A549 (cell line): ENCODE data around the gene INTS15. TPM values are rescaled to one million over a fixed set of nuclear protein-coding genes. Genes with fewer than 3 reads are reported as not detected.

Experiments
- ATAC-seq, 2 experiments: fragments of 200-7000 bp in 1 of 2; fragments of >200 bp in 1 of 2; cut with Nextera tagmentation in 1 of 2; cut with Tn5 transposase in 1 of 2; 3 replicates each; pipeline versions ENCODE4 v1.8.0 to v1.9.1; 2018 to 2020; ENCODE audit warnings: mild to moderate bottlenecking in 1 of 2, moderate library complexity in 1 of 2
- CTCF ChIA-PET: fragments of 300-600 bp; sonication (Branson Sonifier 250); formaldehyde crosslinking; extraction: SDS; loops from one replicate; lab custom pipeline; 2021; ENCODE audit warnings: antibody characterized with exemption, inconsistent platforms; lab: Yijun Ruan, JAX
- POLR2A ChIA-PET: fragments of 350-600 bp; formaldehyde crosslinking; extraction: SDS; loops from one replicate; lab custom pipeline; 2021; ENCODE audit warnings: antibody characterized with exemption, inconsistent platforms; lab: Yijun Ruan, JAX
- DNase-seq, 2 experiments: peaks; one replicate each; pipeline versions ENCODE4 v3.0.0 to v3.0.0-alpha.2; 2011 to 2016; ENCODE audit warnings: low read depth in 1 of 2, low spot score in 1 of 2
- FAIRE-seq: peaks from 2 replicates; lab custom pipeline; 2011; peaks lifted over from hg19 to GRCh38; lab: Jason Lieb, UNC
- H3K27ac ChIP-seq, 2 experiments: fragments of >200 bp; sonication (Bioruptor Twin); formaldehyde crosslinking; 3 replicates each; pipeline ENCODE4 v1.5.1; 2016 to 2017
- H3K4me1 ChIP-seq: fragments of >200 bp; sonication (Bioruptor Twin); formaldehyde crosslinking; 3 replicates; pipeline ENCODE4 v1.6.1; 2016
- H3K4me2 ChIP-seq: fragments of >200 bp; sonication (Bioruptor Twin); formaldehyde crosslinking; 3 replicates; pipeline ENCODE4 v1.6.1; 2016
- H3K4me3 ChIP-seq: fragments of >200 bp; sonication (Bioruptor Twin); formaldehyde crosslinking; 3 replicates; pipeline ENCODE4 v1.5.1; 2016
- H3K9me3 ChIP-seq: fragments of >200 bp; sonication (Bioruptor Twin); formaldehyde crosslinking; 3 replicates; pipeline ENCODE4 v1.6.1; 2016
- CHD4 ChIP-seq: fragments of 200-600 bp; sonication (generic); IDR thresholded peaks from 2 replicates; pipeline ENCODE4 v1.6.1; 2016; ENCODE audit warnings: antibody characterized with exemption, mild to moderate bottlenecking, borderline replicate concordance
- EHMT2 ChIP-seq: fragments of 200-600 bp; sonication (generic); IDR thresholded peaks from 2 replicates; pipeline ENCODE4 v1.6.1; 2016; ENCODE audit warnings: antibody characterized with exemption, low read depth, mild to moderate bottlenecking, moderate library complexity
- EP300 ChIP-seq, 2 experiments: fragments of >200 bp; sonication (Bioruptor Twin); formaldehyde crosslinking; IDR thresholded peaks; 2 replicates in 1 of 2; 3 replicates in 1 of 2; pipeline ENCODE4 v1.6.1; 2016 to 2017
- FOSB ChIP-seq: fragments of 250-450 bp; sonication (Bioruptor Pico); IDR thresholded peaks from 2 replicates; pipeline ENCODE4 v1.5.0; 2020; ENCODE audit warnings: mild to moderate bottlenecking, moderate library complexity
- FOXS1 ChIP-seq: fragments of 250-450 bp; sonication (Bioruptor Pico); IDR thresholded peaks from 2 replicates; pipeline ENCODE4 v1.5.0; 2020; ENCODE audit warnings: mild to moderate bottlenecking, moderate library complexity
- GATA3 ChIP-seq: IDR thresholded peaks from 2 replicates; pipeline ENCODE4 v1.6.1; 2012; ENCODE audit warnings: borderline replicate concordance
- HDAC2 ChIP-seq: fragments of 200-600 bp; sonication (generic); IDR thresholded peaks from 2 replicates; pipeline ENCODE4 v1.6.1; 2016
- HOXA7 ChIP-seq: fragments of 250-450 bp; sonication (Bioruptor Pico); IDR thresholded peaks from 2 replicates; pipeline ENCODE4 v1.5.0; 2020; ENCODE audit warnings: mild to moderate bottlenecking, moderate library complexity
- JUN ChIP-seq, 2 experiments: fragments of >200 bp; sonication (Bioruptor Twin); formaldehyde crosslinking; IDR thresholded peaks; 2 replicates in 1 of 2; 3 replicates in 1 of 2; pipeline ENCODE4 v1.6.1; 2016 to 2017
- KDM1A ChIP-seq: fragments of 200-600 bp; sonication (generic); IDR thresholded peaks from 2 replicates; pipeline ENCODE4 v1.6.1; 2016; ENCODE audit warnings: low read depth, mild to moderate bottlenecking
- KDM5A ChIP-seq: fragments of 200-600 bp; sonication (generic); IDR thresholded peaks from 2 replicates; pipeline ENCODE4 v1.6.1; 2016; ENCODE audit warnings: antibody characterized with exemption, mild to moderate bottlenecking
- MAZ ChIP-seq: fragments of 150-350 bp; IDR thresholded peaks from 2 replicates; pipeline ENCODE4 v1.6.1; 2014; ENCODE audit warnings: antibody characterized with exemption, low read depth, low read length, borderline replicate concordance
- MYC ChIP-seq: IDR thresholded peaks from 2 replicates; pipeline ENCODE4 v1.6.1; 2012; ENCODE audit warnings: mild to moderate bottlenecking, inconsistent platforms, low read length, improper control_type of control experiment, borderline replicate concordance
- NFE2L2 ChIP-seq: fragments of 150-350 bp; conservative IDR thresholded peaks from 2 replicates; pipeline ENCODE4 v1.6.1; 2014; ENCODE audit warnings: low read length
- NR3C1 ChIP-seq: fragments of >200 bp; sonication (Bioruptor Twin); formaldehyde crosslinking; IDR thresholded peaks from 3 replicates; pipeline ENCODE4 v1.6.1; 2017
- RAD21 ChIP-seq, 2 experiments: fragments of >200 bp in 1 of 2; sonication (Bioruptor Twin) in 1 of 2; formaldehyde crosslinking in 1 of 2; IDR thresholded peaks in 1 of 2; conservative IDR thresholded peaks in 1 of 2; 2 replicates in 1 of 2; 3 replicates in 1 of 2; pipeline ENCODE4 v1.6.1; 2012 to 2018; ENCODE audit warnings: inconsistent platforms in 1 of 2
- RARB ChIP-seq: fragments of 250-450 bp; sonication (Bioruptor Pico); IDR thresholded peaks from 2 replicates; pipeline ENCODE4 v1.8.0; 2021; ENCODE audit warnings: mild to moderate bottlenecking, moderate library complexity
- RCOR1 ChIP-seq: fragments of 150-350 bp; IDR thresholded peaks from 2 replicates; pipeline ENCODE4 v1.6.1; 2014; ENCODE audit warnings: antibody characterized with exemption, low read length, low read depth
- RNF2 ChIP-seq: fragments of 200-600 bp; sonication (generic); IDR thresholded peaks from 2 replicates; pipeline ENCODE4 v1.6.1; 2016; ENCODE audit warnings: low read depth, mild to moderate bottlenecking, antibody characterized with exemption, moderate library complexity, borderline replicate concordance
- SMC3 ChIP-seq: fragments of >200 bp; sonication (Bioruptor Twin); formaldehyde crosslinking; IDR thresholded peaks from 3 replicates; pipeline ENCODE4 v1.6.1; 2018; ENCODE audit warnings: inconsistent platforms
- SREBF2 ChIP-seq: fragments of 450-650 bp; IDR thresholded peaks from 2 replicates; pipeline ENCODE4 v1.6.1; 2014; ENCODE audit warnings: mild to moderate bottlenecking, moderate library complexity
- TP53 ChIP-seq: fragments of 250-450 bp; sonication (Bioruptor Pico); IDR thresholded peaks from 2 replicates; pipeline ENCODE4 v1.5.0; 2021; ENCODE audit warnings: mild to moderate bottlenecking, moderate library complexity
- ZNF302 ChIP-seq: fragments of 250-450 bp; sonication (Bioruptor Pico); IDR thresholded peaks from 2 replicates; pipeline ENCODE4 v1.9.0; 2021; ENCODE audit warnings: inconsistent platforms, mild to moderate bottlenecking, moderate library complexity
- ZSCAN20 ChIP-seq: fragments of 250-450 bp; sonication (Bioruptor Pico); IDR thresholded peaks from 2 replicates; pipeline ENCODE4 v1.8.0; 2022; ENCODE audit warnings: mild to moderate bottlenecking, moderate library complexity
- WGBS: methylation state at CpG from one replicate; pipeline ENCODE4 v1.1.6; 2017; ENCODE audit errors: missing lambda C conversion rate; 5-methylcytosine and 5-hydroxymethylcytosine counted together
- polyA plus RNA-seq, 4 experiments: library from polyadenylated mRNA; depleted of rRNA in 3 of 4; stranded (reverse); fragments of >200 nt; fragmentation: RNase III in 1 of 4; extraction: RNeasy Plus Mini Kit Qiagen cat#74134 plus additional on column Dnase treatment in 1 of 4; gene quantifications; 2 replicates in 3 of 4; 3 replicates in 1 of 4; pipeline ENCODE4 v1.2.3, GENCODE V29; 2011 to 2017
- TF ChIP-seq, protein P1 (sequence below): fragments of 250-450 bp; sonication (Bioruptor Pico); IDR thresholded peaks from 2 replicates; pipeline ENCODE4 v1.5.0; 2020; ENCODE audit warnings: low read depth, mild to moderate bottlenecking, moderate library complexity
- TF ChIP-seq, protein P2 (sequence below): IDR thresholded peaks from 2 replicates; pipeline ENCODE4 v1.6.1; 2012
- TF ChIP-seq, protein P3 (sequence below): fragments of 150-350 bp; IDR thresholded peaks from 2 replicates; pipeline ENCODE4 v1.6.1; 2014; ENCODE audit warnings: low read depth, mild to moderate bottlenecking, low read length
- TF ChIP-seq, protein P4 (sequence below): fragments of 200-600 bp; sonication (generic); IDR thresholded peaks from 2 replicates; pipeline ENCODE4 v1.6.1; 2016; ENCODE audit warnings: antibody characterized with exemption, mild to moderate bottlenecking, moderate library complexity
- TF ChIP-seq, protein P5 (sequence below): IDR thresholded peaks from 2 replicates; pipeline ENCODE4 v1.6.1; 2012; ENCODE audit warnings: low read depth, borderline replicate concordance
- TF ChIP-seq, protein P6 (sequence below): fragments of >200 bp; sonication (Bioruptor Twin); formaldehyde crosslinking; IDR thresholded peaks from 3 replicates; pipeline ENCODE4 v1.6.1; 2016

Gene INTS15
- polyA plus RNA-seq, 2 of the 4 experiments (the other 2 are of a cell fraction), result 14.7 to 23.4 TPM

DNA sequence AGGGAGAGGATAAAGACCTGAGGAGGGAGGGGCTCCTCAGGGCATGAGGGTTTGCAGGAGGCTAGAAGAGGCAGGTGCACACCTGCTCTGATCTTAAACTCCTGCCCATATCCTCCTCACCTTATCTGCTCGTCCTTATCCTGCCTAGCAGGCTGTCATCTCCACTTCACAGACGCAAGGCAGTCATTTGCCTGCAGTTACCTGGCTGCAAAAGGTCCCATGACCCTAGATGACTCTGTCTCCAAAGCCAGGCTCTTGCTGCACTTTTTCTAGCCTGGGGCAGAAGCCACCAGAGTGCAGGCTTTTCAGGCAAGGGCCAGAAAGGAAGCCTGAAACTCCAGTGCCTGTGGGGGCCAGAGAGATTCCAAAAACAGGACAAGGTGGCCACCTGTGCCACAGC, 23.9 kb downstream of the INTS15 start:
- TF ChIP-seq MAZ (no peak), RARB (no peak), ZSCAN20 (CRISPR knock-in tag) (no peak), KDM1A (no peak), NFE2L2 (no peak), JUN (IDR thresholded peaks at IDR 0.05) (no peak), HDAC2 (no peak), CHD4 (no peak), SMC3 (no peak), TP53 (CRISPR knock-in tag) (no peak), SREBF2 (no peak), EHMT2 (no peak)
- TF ChIP-seq, protein P1, sequence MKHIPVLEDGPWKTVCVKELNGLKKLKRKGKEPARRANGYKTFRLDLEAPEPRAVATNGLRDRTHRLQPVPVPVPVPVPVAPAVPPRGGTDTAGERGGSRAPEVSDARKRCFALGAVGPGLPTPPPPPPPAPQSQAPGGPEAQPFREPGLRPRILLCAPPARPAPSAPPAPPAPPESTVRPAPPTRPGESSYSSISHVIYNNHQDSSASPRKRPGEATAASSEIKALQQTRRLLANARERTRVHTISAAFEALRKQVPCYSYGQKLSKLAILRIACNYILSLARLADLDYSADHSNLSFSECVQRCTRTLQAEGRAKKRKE (CRISPR knock-in tag), result no peak
- TF ChIP-seq, protein P2, sequence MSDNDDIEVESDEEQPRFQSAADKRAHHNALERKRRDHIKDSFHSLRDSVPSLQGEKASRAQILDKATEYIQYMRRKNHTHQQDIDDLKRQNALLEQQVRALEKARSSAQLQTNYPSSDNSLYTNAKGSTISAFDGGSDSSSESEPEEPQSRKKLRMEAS, result no peak
- ChIA-PET POLR2A (no interaction called here), CTCF (no interaction called here)
- peak in 1 of 2 experiments; percentile 25; a peak in 2 of 6 replicates for ATAC-seq
- Histone ChIP-seq H3K4me3 (no peak overlapping the region), H3K4me2 (no peak overlapping the region), H3K9me3 (no peaks in the 10 kb centered on the region), H3K27ac (no peak overlapping the region), H3K4me1 (no peaks in the 10 kb centered on the region)
- WGBS, result 38% methylated on average over 2 of the region's 2 CpGs
- no peak for DNase-seq
- no peak for FAIRE-seq

DNA sequence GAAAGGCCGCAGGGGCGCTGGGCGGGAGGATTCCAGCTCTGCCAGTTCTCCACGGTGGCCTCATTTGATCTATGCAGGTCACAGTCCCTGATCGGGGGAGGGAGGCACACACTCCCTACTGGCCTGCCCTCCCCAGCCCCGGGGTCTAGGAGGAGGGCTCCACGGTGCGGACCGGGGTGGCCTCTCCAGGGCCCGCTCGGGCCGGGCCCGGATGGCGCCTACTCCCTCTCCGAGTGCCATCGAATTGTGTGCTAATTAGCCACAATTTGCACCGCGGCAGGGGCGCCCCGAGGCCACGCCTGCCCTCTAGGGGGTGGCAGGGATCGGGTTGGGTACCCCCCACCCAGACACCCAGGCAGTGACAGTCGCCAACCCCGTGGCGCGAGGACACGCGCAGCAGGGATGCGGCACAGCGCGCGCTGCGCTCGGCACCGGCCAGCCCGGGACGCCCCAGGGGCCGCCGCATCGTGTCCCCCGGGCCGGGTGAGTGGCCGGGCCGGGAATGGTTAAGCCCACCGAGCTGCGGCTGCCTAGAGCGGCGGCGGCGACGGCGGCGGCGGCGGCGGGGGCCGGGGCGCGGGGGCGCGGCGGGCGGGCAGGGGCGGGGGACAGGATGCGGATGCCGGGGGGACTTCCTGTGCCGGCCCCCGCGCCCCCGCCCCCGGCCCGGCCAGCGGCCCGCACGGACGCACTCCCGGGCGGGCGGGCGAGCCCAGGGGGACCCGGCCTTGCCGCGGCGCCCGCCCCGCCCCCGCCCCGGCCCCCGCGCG, 25.3 kb downstream of the INTS15 start, which contains the start of gene ZNF853:
Gene ZNF853 (plus strand): TSS at position 658 of the 770 bp plus-strand sequence. CDS start 565 bp downstream, outside the sequence.
- peak within 1 kb of the TSS; percentile 64 for H3K4me3 ChIP-seq
- ChIA-PET POLR2A (interaction anchor here (1.2 kb wide), 1 partner anchor 38 kb away, joined by 3 read pairs; the partner anchor contains the start of gene ZDHHC4), CTCF (no interaction called here)
- H3K9me3 ChIP-seq, result no peaks in the 10 kb centered on the region
- WGBS, result 66% methylated on average over 5 of the region's 91 CpGs
- peak; percentile 39 to 45; a peak in 5 of 6 replicates for ATAC-seq
- FAIRE-seq, result no peak
- peak within 1 kb of the TSS; percentile 68 to 90 for H3K27ac ChIP-seq
- peak within 1 kb of the TSS; percentile 94 for H3K4me2 ChIP-seq
- no peak for DNase-seq
- H3K4me1 ChIP-seq, result no peaks in the 10 kb centered on the region
- TF ChIP-seq MAZ (no peak), NR3C1 (no peak), RNF2 (no peak), HOXA7 (CRISPR knock-in tag) (no peak), FOSB (CRISPR knock-in tag) (no peak), RAD21 (conservative IDR thresholded peaks at IDR 0.05 in 1 of 2, IDR thresholded peaks at IDR 0.05 in 1 of 2) (no peak), GATA3 (no peak), KDM5A (no peak), RCOR1 (no peak), ZNF302 (CRISPR knock-in tag) (no peak), TP53 (CRISPR knock-in tag) (no peak), FOXS1 (CRISPR knock-in tag) (no peak), MYC (no peak), RARB (no peak), EP300 (IDR thresholded peaks at IDR 0.05) (no peak)
- TF ChIP-seq, protein P3, sequence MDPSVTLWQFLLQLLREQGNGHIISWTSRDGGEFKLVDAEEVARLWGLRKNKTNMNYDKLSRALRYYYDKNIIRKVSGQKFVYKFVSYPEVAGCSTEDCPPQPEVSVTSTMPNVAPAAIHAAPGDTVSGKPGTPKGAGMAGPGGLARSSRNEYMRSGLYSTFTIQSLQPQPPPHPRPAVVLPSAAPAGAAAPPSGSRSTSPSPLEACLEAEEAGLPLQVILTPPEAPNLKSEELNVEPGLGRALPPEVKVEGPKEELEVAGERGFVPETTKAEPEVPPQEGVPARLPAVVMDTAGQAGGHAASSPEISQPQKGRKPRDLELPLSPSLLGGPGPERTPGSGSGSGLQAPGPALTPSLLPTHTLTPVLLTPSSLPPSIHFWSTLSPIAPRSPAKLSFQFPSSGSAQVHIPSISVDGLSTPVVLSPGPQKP, result no peak
- TF ChIP-seq, protein P4, sequence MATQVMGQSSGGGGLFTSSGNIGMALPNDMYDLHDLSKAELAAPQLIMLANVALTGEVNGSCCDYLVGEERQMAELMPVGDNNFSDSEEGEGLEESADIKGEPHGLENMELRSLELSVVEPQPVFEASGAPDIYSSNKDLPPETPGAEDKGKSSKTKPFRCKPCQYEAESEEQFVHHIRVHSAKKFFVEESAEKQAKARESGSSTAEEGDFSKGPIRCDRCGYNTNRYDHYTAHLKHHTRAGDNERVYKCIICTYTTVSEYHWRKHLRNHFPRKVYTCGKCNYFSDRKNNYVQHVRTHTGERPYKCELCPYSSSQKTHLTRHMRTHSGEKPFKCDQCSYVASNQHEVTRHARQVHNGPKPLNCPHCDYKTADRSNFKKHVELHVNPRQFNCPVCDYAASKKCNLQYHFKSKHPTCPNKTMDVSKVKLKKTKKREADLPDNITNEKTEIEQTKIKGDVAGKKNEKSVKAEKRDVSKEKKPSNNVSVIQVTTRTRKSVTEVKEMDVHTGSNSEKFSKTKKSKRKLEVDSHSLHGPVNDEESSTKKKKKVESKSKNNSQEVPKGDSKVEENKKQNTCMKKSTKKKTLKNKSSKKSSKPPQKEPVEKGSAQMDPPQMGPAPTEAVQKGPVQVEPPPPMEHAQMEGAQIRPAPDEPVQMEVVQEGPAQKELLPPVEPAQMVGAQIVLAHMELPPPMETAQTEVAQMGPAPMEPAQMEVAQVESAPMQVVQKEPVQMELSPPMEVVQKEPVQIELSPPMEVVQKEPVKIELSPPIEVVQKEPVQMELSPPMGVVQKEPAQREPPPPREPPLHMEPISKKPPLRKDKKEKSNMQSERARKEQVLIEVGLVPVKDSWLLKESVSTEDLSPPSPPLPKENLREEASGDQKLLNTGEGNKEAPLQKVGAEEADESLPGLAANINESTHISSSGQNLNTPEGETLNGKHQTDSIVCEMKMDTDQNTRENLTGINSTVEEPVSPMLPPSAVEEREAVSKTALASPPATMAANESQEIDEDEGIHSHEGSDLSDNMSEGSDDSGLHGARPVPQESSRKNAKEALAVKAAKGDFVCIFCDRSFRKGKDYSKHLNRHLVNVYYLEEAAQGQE, result no peak
- TF ChIP-seq, protein P5, sequence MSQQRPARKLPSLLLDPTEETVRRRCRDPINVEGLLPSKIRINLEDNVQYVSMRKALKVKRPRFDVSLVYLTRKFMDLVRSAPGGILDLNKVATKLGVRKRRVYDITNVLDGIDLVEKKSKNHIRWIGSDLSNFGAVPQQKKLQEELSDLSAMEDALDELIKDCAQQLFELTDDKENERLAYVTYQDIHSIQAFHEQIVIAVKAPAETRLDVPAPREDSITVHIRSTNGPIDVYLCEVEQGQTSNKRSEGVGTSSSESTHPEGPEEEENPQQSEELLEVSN, result no peak
- TF ChIP-seq, protein P6, sequence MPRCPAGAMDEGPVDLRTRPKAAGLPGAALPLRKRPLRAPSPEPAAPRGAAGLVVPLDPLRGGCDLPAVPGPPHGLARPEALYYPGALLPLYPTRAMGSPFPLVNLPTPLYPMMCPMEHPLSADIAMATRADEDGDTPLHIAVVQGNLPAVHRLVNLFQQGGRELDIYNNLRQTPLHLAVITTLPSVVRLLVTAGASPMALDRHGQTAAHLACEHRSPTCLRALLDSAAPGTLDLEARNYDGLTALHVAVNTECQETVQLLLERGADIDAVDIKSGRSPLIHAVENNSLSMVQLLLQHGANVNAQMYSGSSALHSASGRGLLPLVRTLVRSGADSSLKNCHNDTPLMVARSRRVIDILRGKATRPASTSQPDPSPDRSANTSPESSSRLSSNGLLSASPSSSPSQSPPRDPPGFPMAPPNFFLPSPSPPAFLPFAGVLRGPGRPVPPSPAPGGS, result no peak
